K562 (cell line): Measurements from ENCODE around the gene FAM83F. TPM values are rescaled to one million over a fixed set of nuclear protein-coding genes. Genes with fewer than 3 reads are reported as not detected.

Experiments used
- ASH1L ChIP-seq: fragments of 450-650 bp; IDR thresholded peaks from 2 replicates; pipeline ENCODE4 v1.6.1; 2018; ENCODE audit warnings: borderline replicate concordance, mild to moderate bottlenecking, low read depth; ENCODE audit not compliant: partially characterized antibody
- CBX1 ChIP-seq: sonication (generic); IDR thresholded peaks from 2 replicates; pipeline ENCODE4 v1.6.1; 2016; ENCODE audit warnings: antibody characterized with exemption, low read depth, mild to moderate bottlenecking
- CHD2 ChIP-seq: IDR thresholded peaks from 2 replicates; pipeline ENCODE4 v1.6.1; 2011; ENCODE audit warnings: low read depth, low read length
- CTBP1 ChIP-seq: fragments of 450-650 bp; IDR thresholded peaks from 2 replicates; pipeline ENCODE4 v1.6.1; 2016; ENCODE audit warnings: borderline replicate concordance
- FOSL1 ChIP-seq: fragments of 200-800 bp; sonication (Bioruptor generic); conservative IDR thresholded peaks from 2 replicates; pipeline ENCODE4 v1.6.1; 2016; ENCODE audit warnings: missing genetic modification characterization, missing compliant biosample characterization
- GATAD2A ChIP-seq: fragments of 450-650 bp; IDR thresholded peaks from 2 replicates; pipeline ENCODE4 v1.6.1; 2017
- LARP7 ChIP-seq: fragments of 450-650 bp; IDR thresholded peaks from 2 replicates; pipeline ENCODE4 v1.6.1; 2016
- MAFK ChIP-seq: IDR thresholded peaks from 2 replicates; pipeline ENCODE4 v1.6.1; 2011; ENCODE audit warnings: low read length, improper control_type of control experiment
- MEIS2 ChIP-seq: fragments of 450-650 bp; IDR thresholded peaks from 2 replicates; pipeline ENCODE4 v1.6.1; 2014; ENCODE audit warnings: mild to moderate bottlenecking; ENCODE audit not compliant: partially characterized antibody
- MIER1 ChIP-seq: fragments of 450-650 bp; IDR thresholded peaks from 2 replicates; pipeline ENCODE4 v1.6.1; 2016; ENCODE audit warnings: antibody characterized with exemption, mild to moderate bottlenecking, low read depth
- NFE2 ChIP-seq: IDR thresholded peaks from 2 replicates; pipeline ENCODE4 v1.6.1; 2014; ENCODE audit warnings: antibody characterized with exemption, low read depth
- NR2C2 ChIP-seq, 2 experiments: fragments of 200-800 bp in 1 of 2; sonication (Bioruptor generic) in 1 of 2; sonication (generic) in 1 of 2; formaldehyde crosslinking in 1 of 2; IDR thresholded peaks; 2 replicates each; pipeline versions ENCODE4 v1.6.1 to v1.8.0; 2016 to 2022; ENCODE audit warnings: mild to moderate bottlenecking in 1 of 2, missing compliant biosample characterization in 1 of 2, missing genetic modification characterization in 1 of 2, missing genetic modification reagents in 1 of 2
- POLR2B ChIP-seq: fragments of 450-650 bp; IDR thresholded peaks from 2 replicates; pipeline ENCODE4 v1.6.1; 2018; ENCODE audit warnings: low read depth; ENCODE audit not compliant: partially characterized antibody
- PRPF4 ChIP-seq: fragments of 200-400 bp; formaldehyde crosslinking; IDR thresholded peaks from one replicate; pipeline ENCODE4 v1.6.1; 2017; ENCODE audit warnings: low read length, low read depth, mild to moderate bottlenecking; ENCODE audit not compliant: insufficient read depth, poor library complexity, severe bottlenecking
- RBM25 ChIP-seq: fragments of 200-400 bp; formaldehyde crosslinking; IDR thresholded peaks from 2 replicates; pipeline ENCODE4 v1.6.1; 2018; ENCODE audit warnings: low read length, low read depth, moderate library complexity; ENCODE audit not compliant: severe bottlenecking
- SREBF1 ChIP-seq: fragments of 150-350 bp; IDR thresholded peaks from 2 replicates; pipeline ENCODE4 v1.6.1; 2014; ENCODE audit warnings: antibody characterized with exemption, low read depth, low read length, borderline replicate concordance
- TCF7 ChIP-seq: sonication (generic); IDR thresholded peaks from 2 replicates; pipeline ENCODE4 v1.6.1; 2016; ENCODE audit warnings: antibody characterized with exemption, borderline replicate concordance
- TOE1 ChIP-seq, 2 experiments: fragments of 450-650 bp in 1 of 2; sonication (generic) in 1 of 2; formaldehyde crosslinking in 1 of 2; IDR thresholded peaks; 2 replicates each; pipeline versions ENCODE4 v1.7.1 to v1.8.0; 2016 to 2022; ENCODE audit warnings: borderline replicate concordance in 2 of 2, mild to moderate bottlenecking in 2 of 2, antibody characterized with exemption in 1 of 2, inconsistent platforms in 1 of 2, low read depth in 1 of 2, missing genetic modification reagents in 1 of 2, moderate library complexity in 1 of 2
- U2AF2 ChIP-seq: fragments of 200-400 bp; formaldehyde crosslinking; optimal IDR thresholded peaks from 2 replicates; pipeline ENCODE3; 2017; ENCODE audit warnings: low read depth, mild to moderate bottlenecking, low read length
- ZNF282 ChIP-seq: sonication (generic); formaldehyde crosslinking; IDR thresholded peaks from 2 replicates; pipeline ENCODE4 v1.8.1; 2023; ENCODE audit warnings: missing genetic modification reagents
- ZNF347 ChIP-seq: fragments of 450-650 bp; formaldehyde crosslinking; IDR thresholded peaks from 2 replicates; pipeline ENCODE4 v1.4.0; 2020; ENCODE audit warnings: low read depth, mild to moderate bottlenecking, moderate library complexity
- ZNF512 ChIP-seq: IDR thresholded peaks from 2 replicates; pipeline ENCODE4 v1.6.1; 2016; ENCODE audit warnings: missing genetic modification characterization, missing compliant biosample characterization
- ZNF740 ChIP-seq, 3 experiments: fragments of 200-800 bp in 1 of 3; sonication (Bioruptor generic) in 1 of 3; sonication (generic) in 1 of 3; formaldehyde crosslinking in 1 of 3; IDR thresholded peaks; 2 replicates each; pipeline versions ENCODE4 v1.6.1 to v1.8.0; 2016 to 2022; ENCODE audit warnings: mild to moderate bottlenecking in 2 of 3, missing compliant biosample characterization in 2 of 3, missing genetic modification characterization in 2 of 3, missing genetic modification reagents in 1 of 3
- polyA plus RNA-seq, 8 experiments: library from polyadenylated mRNA; depleted of rRNA in 4 of 8; stranded (reverse) in 5 of 8; unstranded in 3 of 8; fragments of >200 nt; fragmentation: Nextera tagmentation in 2 of 8; fragmentation: Illumina TruSeq in 1 of 8; extraction: Ambion mirVana in 2 of 8; extraction: Trizol in 1 of 8; gene quantifications; 2 replicates each; pipeline versions ENCODE4 v1.2.1 to v1.2.3, GENCODE V29; 2011 to 2014; ENCODE audit warnings: inconsistent platforms in 1 of 8, missing spikeins in 1 of 8
- total RNA-seq, 7 experiments: library from RNA; depleted of rRNA in 6 of 7; stranded (reverse); fragments of >200 nt in 6 of 7; fragmentation: Illumina TruSeq in 2 of 7; extraction: Trizol in 2 of 7; gene quantifications; 2 replicates each; pipeline versions ENCODE4 v1.2.1 to v1.2.3, GENCODE V29; 2011 to 2021; ENCODE audit warnings: low replicate concordance in 1 of 7
- TF ChIP-seq, protein P1 (sequence below), 2 experiments: fragments of 200-800 bp in 1 of 2; sonication (Bioruptor generic) in 1 of 2; sonication (generic) in 1 of 2; formaldehyde crosslinking in 1 of 2; IDR thresholded peaks in 1 of 2; conservative IDR thresholded peaks in 1 of 2; 2 replicates each; pipeline versions ENCODE4 v1.5.0 to v1.6.1; 2016 to 2020; ENCODE audit warnings: missing compliant biosample characterization in 1 of 2, missing genetic modification characterization in 1 of 2, missing genetic modification reagents in 1 of 2

The FAM83F gene
- total and polyA plus RNA-seq, 9 of the 15 experiments (the other 6 are each of a cell fraction or from before 2014, with no cell fraction given) = under 0.01 to 0.13 (median 0.04) TPM; not detected in 1

- TF ChIP-seq CTBP1 (peak; percentile 31; the same call in 1 of the 2 replicates), NFE2 (peak; percentile 12; the same call in 1 of the 2 replicates), ASH1L (no peak), RBM25 (no peak), TOE1 (IDR thresholded peaks at IDR 0.05; ENCODE audit: borderline replicate concordance) (no peak), TOE1 (CRISPR knock-in tag; IDR thresholded peaks at IDR 0.05; ENCODE audit: borderline replicate concordance, low read depth) (no peak), ZNF512 (no peak), PRPF4 (no peak), ZNF347 (no peak), CHD2 (no peak), MIER1 (no peak), POLR2B (no peak), ZNF282 (CRISPR knock-in tag) (no peak), CBX1 (no peak), FOSL1 (no peak), SREBF1 (no peak), GATAD2A (no peak), ZNF740 (CRISPR knock-in tag; IDR thresholded peaks at IDR 0.05) (no peak), ZNF740 (tag; IDR thresholded peaks at IDR 0.05) (no peak), TCF7 (no peak), U2AF2 (no peak), LARP7 (no peak), NR2C2 (CRISPR knock-in tag; IDR thresholded peaks at IDR 0.05) (no peak), NR2C2 (tag; IDR thresholded peaks at IDR 0.05) (no peak), MEIS2 (peak; percentile 30), MAFK (no peak)
- TF ChIP-seq, protein P1, sequence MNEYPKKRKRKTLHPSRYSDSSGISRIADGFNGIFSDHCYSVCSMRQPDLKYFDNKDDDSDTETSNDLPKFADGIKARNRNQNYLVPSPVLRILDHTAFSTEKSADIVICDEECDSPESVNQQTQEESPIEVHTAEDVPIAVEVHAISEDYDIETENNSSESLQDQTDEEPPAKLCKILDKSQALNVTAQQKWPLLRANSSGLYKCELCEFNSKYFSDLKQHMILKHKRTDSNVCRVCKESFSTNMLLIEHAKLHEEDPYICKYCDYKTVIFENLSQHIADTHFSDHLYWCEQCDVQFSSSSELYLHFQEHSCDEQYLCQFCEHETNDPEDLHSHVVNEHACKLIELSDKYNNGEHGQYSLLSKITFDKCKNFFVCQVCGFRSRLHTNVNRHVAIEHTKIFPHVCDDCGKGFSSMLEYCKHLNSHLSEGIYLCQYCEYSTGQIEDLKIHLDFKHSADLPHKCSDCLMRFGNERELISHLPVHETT (CRISPR knock-in tag; conservative IDR thresholded peaks at IDR 0.05 in 1 of 2, IDR thresholded peaks at IDR 0.05 in 1 of 2) = peak in 1 of 2 experiments; percentile 33; a peak in 1 of 4 replicates
These were observed 27.5 kb upstream of the FAM83F start (continued) for GRCh38 chr22:39967103-39967829.
